Measurements from ENCODE around the gene CCDC39.

GRCh38 chr3:180615954-180616353 is 63.3 kb downstream of the CCDC39 start:
- TF ChIP-seq CTCF (IDR thresholded peaks at IDR 0.05; ENCODE audit: insufficient read depth, low read depth, low read length) (no peak), EZH2 (IDR thresholded peaks at IDR 0.05; ENCODE audit: insufficient read depth, low read length) (no peak)

All from astrocyte (in vitro differentiated cells and primary cell).